ENCODE data around the gene PRPF19.

GRCh38 chr11:60851327-60852104 lies 54.9 kb downstream of the PRPF19 start:
- no peak for TF ChIP-seq CTCF (IDR thresholded peaks at IDR 0.05)
- no peak for TF ChIP-seq MLX (CRISPR knock-in tag; IDR thresholded peaks at IDR 0.05)
- TF ChIP-seq TEAD4 (CRISPR knock-in tag; IDR thresholded peaks at IDR 0.05) = no peak
